Amniotic stem cell (primary cell): ENCODE results near the gene ATP1A4.

Source experiments
- DNase-seq: peaks from one replicate; lab custom pipeline; 2025; lab: John Stamatoyannopoulos, UW

The ATP1A4 gene

DNA sequence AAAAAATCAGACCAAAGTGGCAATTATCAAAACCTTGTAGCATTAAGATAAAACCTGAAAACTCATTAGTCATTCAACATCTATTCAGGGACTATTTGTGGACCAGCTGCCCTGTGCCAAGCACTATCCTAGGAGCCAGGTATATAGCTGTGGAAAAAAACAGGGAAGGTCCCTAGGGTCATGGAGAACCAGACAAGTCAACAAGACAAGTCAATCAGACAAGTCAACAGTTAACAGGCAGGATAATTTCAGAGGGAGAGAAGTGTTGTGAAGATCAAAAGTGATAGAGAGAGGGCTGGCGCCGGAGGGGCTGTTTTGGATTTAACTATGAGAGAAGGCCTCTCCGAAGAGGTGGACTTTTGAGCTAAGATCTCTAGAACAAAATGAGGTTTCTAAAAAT is 3.3 kb upstream of the ATP1A4 start:
- no peak for DNase-seq

DNA sequence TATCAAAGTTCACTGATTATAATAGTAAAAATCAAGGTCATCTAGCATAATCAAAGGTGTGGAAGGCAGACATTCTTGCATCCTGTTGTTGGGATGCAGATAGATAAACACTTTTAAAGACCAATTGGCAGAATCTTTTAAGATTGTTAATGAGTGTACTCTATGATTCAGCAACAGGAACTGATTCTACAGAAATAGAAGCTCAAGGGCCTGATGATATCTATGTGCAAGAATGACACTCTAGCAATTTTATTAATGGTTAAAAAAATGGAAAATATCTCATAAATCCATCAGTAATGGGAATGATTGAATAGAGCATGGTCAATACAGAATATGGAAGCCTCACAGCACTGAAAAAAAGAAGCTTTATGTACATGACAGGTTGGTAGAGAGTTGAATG is 2.2 kb upstream of the ATP1A4 start:
- no peak for DNase-seq

DNA sequence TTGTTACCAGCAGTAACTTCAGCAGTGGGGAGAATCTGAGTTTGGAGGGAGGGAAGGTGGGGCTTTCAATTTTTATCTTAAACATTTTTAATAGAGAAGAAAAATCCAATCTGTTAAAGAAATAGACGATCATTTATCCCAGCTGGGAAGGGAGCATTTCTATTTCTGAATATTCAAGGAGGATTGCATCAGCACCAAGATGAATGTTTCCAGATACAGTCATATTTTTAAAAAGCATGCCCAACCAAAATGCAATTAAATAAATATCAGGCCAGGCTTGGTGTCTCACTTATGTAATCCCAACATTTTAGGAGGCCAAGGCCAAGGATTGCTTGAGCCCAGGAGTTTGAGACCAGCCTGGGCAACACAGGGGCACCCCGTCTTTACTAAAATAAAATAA is 1.7 kb upstream of the ATP1A4 start:
- DNase-seq = peak; percentile 21

DNA sequence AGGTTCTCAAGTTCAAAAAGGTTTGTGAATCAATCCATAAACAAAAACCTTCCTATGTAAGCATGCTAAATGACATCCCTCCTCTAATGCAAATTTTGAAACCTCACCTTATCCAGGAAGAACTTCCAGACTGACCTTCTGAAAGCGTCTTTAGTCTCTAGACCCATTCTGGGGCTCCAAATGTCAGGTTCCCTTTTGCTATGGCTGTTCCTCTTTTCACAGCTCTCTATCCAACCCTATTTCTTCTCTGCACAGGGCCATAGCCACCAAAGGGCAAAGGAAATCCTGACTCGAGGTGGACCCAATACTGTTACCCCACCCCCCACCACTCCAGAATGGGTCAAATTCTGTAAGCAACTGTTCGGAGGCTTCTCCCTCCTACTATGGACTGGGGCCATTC is 3.4 kb downstream of the ATP1A4 start:
- DNase-seq = no peak

DNA sequence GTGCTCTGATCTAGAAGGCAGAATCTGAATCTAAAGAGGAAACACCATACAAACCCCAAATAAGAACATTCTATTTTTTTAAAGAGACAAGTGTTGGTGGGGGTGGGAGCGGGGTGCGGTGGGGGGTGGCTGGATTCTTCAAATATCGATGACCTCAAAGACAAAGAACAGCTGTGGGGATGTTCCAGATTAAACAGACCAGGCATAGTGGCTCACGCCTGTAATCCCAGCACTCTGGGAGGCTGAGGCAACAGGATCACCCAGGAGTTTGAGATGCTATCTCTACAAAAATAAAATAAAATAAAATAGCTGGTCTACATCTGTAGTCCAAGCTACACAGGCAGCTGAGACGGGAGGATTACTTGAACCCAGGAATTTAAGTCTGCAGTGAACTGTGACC is 5.0 kb downstream of the ATP1A4 start:
- no peak for DNase-seq

GRCh38 chr1:160157174-160157573 is 5.8 kb downstream of the ATP1A4 start:
- DNase-seq = no peak

- no peak for DNase-seq
Observed at GRCh38 chr1:160158031-160158430, 6.6 kb downstream of the ATP1A4 start.

GRCh38 chr1:160158534-160158933 is 7.1 kb downstream of the ATP1A4 start:
- no peak for DNase-seq

- DNase-seq = no peak
Observed at GRCh38 chr1:160159846-160160245, 8.4 kb downstream of the ATP1A4 start.

GRCh38 chr1:160161965-160162705 is 10.7 kb downstream of the ATP1A4 start:
- no peak for DNase-seq

GRCh38 chr1:160162931-160163330 is 11.5 kb downstream of the ATP1A4 start:
- DNase-seq = no peak

DNA sequence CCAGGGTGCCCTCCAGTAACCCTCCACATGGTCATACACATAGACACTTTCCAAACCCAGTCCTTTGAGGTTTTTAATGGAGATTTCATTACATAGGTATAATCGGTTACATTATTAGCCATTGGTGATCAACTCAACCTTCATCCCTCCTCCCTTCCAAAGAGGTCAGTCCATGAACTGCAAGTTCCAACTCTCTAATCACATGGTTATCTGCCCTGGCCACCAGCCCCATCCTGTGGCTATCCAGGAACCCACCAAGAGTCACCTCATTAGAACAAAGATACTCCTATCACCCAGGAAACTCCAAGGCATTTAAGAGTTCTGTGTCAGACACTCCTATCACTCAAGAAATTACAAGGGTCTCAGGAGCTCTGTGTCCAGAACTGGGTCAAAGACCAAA is 12.2 kb downstream of the ATP1A4 start:
- no peak for DNase-seq

DNA sequence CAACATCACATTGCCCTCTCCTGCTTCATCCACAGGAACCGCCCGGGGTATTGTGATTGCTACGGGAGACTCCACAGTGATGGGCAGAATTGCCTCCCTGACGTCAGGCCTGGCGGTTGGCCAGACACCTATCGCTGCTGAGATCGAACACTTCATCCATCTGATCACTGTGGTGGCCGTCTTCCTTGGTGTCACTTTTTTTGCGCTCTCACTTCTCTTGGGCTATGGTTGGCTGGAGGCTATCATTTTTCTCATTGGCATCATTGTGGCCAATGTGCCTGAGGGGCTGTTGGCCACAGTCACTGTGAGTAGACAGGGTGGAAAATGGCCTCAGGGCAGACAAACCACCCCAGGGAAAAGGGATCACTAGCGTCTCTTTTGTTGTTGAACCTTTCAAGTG is 12.7 kb downstream of the ATP1A4 start:
- no peak for DNase-seq

DNA sequence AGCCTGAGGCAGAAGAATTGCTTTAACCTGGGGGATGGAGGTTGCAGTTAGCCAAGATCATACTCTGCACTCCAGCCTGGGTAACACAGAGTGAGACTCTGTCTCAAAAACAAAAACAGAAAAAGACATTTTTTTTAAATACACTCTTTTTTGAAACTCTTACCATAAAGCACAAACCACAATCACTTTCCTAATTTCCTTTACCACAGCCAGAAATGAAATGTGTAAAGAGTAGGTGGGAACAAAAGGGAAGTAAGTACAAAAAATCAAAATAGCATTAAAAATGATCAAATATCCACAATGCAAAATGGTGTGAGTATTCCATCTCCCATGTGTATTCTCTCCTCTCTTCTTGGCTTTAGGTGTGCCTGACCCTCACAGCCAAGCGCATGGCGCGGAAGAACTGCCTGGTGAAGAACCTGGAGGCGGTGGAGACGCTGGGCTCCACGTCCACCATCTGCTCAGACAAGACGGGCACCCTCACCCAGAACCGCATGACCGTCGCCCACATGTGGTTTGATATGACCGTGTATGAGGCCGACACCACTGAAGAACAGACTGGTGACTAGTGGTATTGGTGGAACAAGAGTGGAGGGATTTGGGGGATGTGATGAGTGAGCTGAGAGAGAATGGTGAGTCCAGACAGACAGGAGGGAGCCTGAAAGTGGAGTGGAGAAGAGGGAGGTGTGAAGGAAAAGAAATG is 14.9 kb downstream of the ATP1A4 start:
- DNase-seq = no peak

GRCh38 chr1:160167056-160167455 is 15.7 kb downstream of the ATP1A4 start:
- no peak for DNase-seq

DNA sequence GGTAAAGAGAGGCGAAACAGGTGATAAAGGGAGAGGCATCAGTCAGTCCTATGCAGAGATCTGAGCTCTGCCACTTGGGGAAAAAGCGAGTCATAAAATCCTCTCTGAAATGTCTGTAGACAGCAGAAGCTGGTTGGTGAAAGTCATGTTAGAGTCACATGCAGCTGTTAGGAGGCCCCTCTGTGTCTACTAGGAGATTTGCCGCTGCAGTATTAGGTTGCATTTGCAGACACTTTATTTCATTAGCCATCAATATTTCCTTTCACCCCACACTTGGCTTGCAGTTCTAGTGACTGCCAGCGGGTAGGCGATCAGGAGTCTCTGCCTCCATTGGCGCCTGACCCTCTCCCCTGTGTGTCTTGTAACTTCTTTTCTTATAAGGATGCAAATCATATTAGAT is 16.2 kb downstream of the ATP1A4 start:
- no peak for DNase-seq

GRCh38 chr1:160168016-160168415 is 16.6 kb downstream of the ATP1A4 start:
- no peak for DNase-seq

DNA sequence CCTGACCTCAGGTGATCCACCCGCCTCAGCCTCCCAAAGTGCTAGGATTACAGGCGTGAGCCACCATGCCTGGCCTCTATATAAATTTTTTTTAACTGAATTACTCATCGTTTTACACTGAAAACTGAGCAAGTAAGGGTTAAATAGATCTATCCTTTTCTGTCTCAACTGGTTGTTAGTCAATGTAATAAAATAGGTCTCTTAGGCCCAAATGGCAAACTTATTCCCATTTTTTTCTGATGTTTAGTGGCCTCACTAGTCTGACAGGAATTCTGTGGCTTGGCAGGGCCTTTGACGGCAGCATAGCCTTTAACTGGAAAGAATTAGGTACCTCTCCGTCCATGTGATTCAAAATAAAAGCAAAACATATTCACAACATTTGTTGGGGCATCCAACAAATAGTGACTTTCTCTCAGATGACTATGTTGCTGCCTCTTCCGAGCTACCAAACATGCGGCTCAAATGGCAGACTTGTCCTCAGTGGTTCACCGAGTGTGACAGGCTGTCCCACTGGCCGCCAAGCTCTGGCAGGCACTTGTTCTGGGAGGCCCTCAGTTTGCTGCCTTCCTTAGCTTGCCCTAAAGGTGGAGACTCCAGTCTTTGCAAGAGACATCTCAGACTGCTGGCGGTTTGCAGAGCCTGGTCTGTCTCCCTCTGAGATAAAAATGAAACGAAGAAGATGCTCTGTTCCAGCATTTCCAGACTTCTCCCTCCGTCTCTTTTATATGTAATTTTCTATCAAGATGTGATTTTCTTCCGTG is 17.4 kb downstream of the ATP1A4 start:
- no peak for DNase-seq

GRCh38 chr1:160169553-160170399 is 18.4 kb downstream of the ATP1A4 start:
- DNase-seq = no peak

DNA sequence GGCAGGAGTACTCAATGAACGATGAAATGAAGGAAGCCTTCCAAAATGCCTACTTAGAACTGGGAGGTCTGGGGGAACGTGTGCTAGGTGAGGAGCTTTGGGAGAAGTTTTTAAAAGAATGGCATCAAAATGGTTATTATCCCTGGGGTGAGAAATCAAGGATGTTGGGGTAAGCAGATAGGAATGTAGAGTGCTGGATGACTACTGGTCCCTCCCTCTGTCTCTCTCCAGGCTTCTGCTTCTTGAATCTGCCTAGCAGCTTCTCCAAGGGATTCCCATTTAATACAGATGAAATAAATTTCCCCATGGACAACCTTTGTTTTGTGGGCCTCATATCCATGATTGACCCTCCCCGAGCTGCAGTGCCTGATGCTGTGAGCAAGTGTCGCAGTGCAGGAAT is 20.0 kb downstream of the ATP1A4 start:
- DNase-seq = no peak

DNA sequence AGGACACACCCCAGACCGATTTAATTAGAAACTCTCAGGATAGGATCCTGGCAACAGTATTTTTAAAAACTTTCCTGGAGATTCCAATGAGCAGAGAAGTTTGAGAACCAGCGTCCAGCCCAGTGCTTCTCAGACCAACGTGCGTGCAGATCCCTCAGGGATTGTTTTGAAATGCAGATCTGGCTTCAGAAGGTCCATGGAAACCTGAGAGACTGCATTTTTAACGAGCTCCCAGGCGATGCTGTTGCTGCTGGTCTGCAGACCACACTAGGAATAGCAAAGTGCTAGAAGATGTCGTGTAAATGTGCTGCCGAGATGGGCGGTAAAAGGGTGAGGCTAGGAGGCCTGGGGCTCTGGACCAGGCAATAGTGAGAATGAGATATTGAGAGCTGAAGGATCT is 20.6 kb downstream of the ATP1A4 start:
- DNase-seq = no peak

- no peak for DNase-seq
Observed at GRCh38 chr1:160177231-160177630, 25.8 kb downstream of the ATP1A4 start.
